DND-41 (cell line): ENCODE results near the gene DCBLD1.

Experiments used
- CTCF ChIP-seq: IDR thresholded peaks from 2 replicates; pipeline ENCODE4 v1.5.1; 2012; ENCODE audit warnings: borderline replicate concordance, low read length, moderate library complexity, mild to moderate bottlenecking; ENCODE audit not compliant: poor library complexity, severe bottlenecking; ENCODE audit errors: extremely low read depth
- EZH2 ChIP-seq: IDR thresholded peaks from 3 replicates; pipeline ENCODE4 v1.6.1; 2012; ENCODE audit warnings: borderline replicate concordance, low read depth, mild to moderate bottlenecking, moderate library complexity, low read length, inconsistent platforms; ENCODE audit not compliant: severe bottlenecking

GRCh38 chr6:117465691-117466090, 16.8 kb upstream of the DCBLD1 start:
- TF ChIP-seq EZH2 (no peak), CTCF (no peak)
